HUES64 (cell line): ENCODE results near the gene RAPGEF2.
A peak's percentile ranks its signal among the peaks of the same experiment; 100 is the strongest.

Source experiments
- H3K27ac ChIP-seq: 2 replicates; pipeline ENCODE4 v1.7.0; 2013; ENCODE audit warnings: low read depth, low read length, inconsistent platforms
- H3K27me3 ChIP-seq: 2 replicates; pipeline ENCODE4 v1.6.1; 2013; ENCODE audit warnings: mild to moderate bottlenecking, low read length; ENCODE audit not compliant: insufficient read depth
- H3K36me3 ChIP-seq: 2 replicates; pipeline ENCODE4 v1.6.1; 2013; ENCODE audit warnings: mild to moderate bottlenecking, low read length; ENCODE audit not compliant: insufficient read depth
- H3K4me1 ChIP-seq: 2 replicates; pipeline ENCODE4 v1.6.1; 2013; ENCODE audit warnings: mild to moderate bottlenecking, low read length, moderate library complexity; ENCODE audit not compliant: insufficient read depth
- H3K4me3 ChIP-seq: 2 replicates; pipeline ENCODE4 v1.5.1; 2013; ENCODE audit warnings: mild to moderate bottlenecking, low read length, moderate library complexity
- H3K9ac ChIP-seq: 2 replicates; pipeline ENCODE4 v1.6.1; 2013; ENCODE audit warnings: mild to moderate bottlenecking, low read depth, low read length
- H3K9me3 ChIP-seq: 2 replicates; pipeline ENCODE4 v1.6.1; 2013; ENCODE audit warnings: low read depth, low read length; ENCODE audit not compliant: insufficient read depth
- WGBS: fragments of 150-250, 120-280 bp; methylation state at CpG from one replicate; pipeline ENCODE4 v1.1.7; 2013; ENCODE audit warnings: missing lambda C conversion rate; 5-methylcytosine and 5-hydroxymethylcytosine counted together

RAPGEF2 gene

GRCh38 chr4:159222043-159222552, 119.2 kb downstream of the RAPGEF2 start:
- H3K4me1 ChIP-seq = peaks cover 11% of the 10 kb centered on the region; the same call in 1 of the 2 replicates
- 92% methylated on average over 4 of the region's 4 CpGs for WGBS

GRCh38 chr4:159224408-159224807, 121.5 kb downstream of the RAPGEF2 start:
- no peaks in the 10 kb centered on the region for H3K9me3 ChIP-seq
- H3K4me1 ChIP-seq = peaks cover 34% of the 10 kb centered on the region
- no peaks in the 10 kb centered on the region for H3K36me3 ChIP-seq
- no peak overlapping the region for H3K4me3 ChIP-seq
- H3K27ac ChIP-seq = no peak overlapping the region
- no peak overlapping the region for H3K9ac ChIP-seq
- no peaks in the 10 kb centered on the region for H3K27me3 ChIP-seq
- 77% methylated on average over 3 of the region's 3 CpGs for WGBS

More at GRCh38 chr4:159222043-159222552, 119.2 kb downstream of the RAPGEF2 start:
- no peak overlapping the region for H3K27ac ChIP-seq
- no peaks in the 10 kb centered on the region for H3K36me3 ChIP-seq
- H3K4me3 ChIP-seq = no peak overlapping the region
- H3K9me3 ChIP-seq = no peaks in the 10 kb centered on the region
- H3K9ac ChIP-seq = no peak overlapping the region
- no peaks in the 10 kb centered on the region for H3K27me3 ChIP-seq

- H3K9ac ChIP-seq = no peak overlapping the region
- WGBS = 87% methylated on average over 3 of the region's 3 CpGs
- peaks cover 50% of the 10 kb centered on the region for H3K4me1 ChIP-seq
- H3K27ac ChIP-seq = peak overlapping the region; percentile 50
- no peaks in the 10 kb centered on the region for H3K27me3 ChIP-seq
- H3K36me3 ChIP-seq = no peaks in the 10 kb centered on the region
- H3K4me3 ChIP-seq = no peak overlapping the region
- no peaks in the 10 kb centered on the region for H3K9me3 ChIP-seq
These were observed 124.5 kb downstream of the RAPGEF2 start for GRCh38 chr4:159227378-159227777.

- Histone ChIP-seq H3K27ac (peak overlapping the region; percentile 50; the same call in 1 of the 2 replicates), H3K9ac (no peak overlapping the region)
- WGBS = 68% methylated on average over 11 of the region's 11 CpGs
These were observed 125.1 kb downstream of the RAPGEF2 start for GRCh38 chr4:159227984-159228383.

GRCh38 chr4:159229164-159229563, 126.3 kb downstream of the RAPGEF2 start:
- Histone ChIP-seq H3K36me3 (no peaks in the 10 kb centered on the region), H3K4me1 (peaks cover 61% of the 10 kb centered on the region), H3K4me3 (no peak overlapping the region), H3K9me3 (no peaks in the 10 kb centered on the region), H3K27ac (peak overlapping the region; percentile 17), H3K9ac (peak overlapping the region; percentile 31; the same call in 1 of the 2 replicates), H3K27me3 (no peaks in the 10 kb centered on the region)
- WGBS = 79% methylated on average over 6 of the region's 6 CpGs

More at GRCh38 chr4:159227984-159228383, 125.1 kb downstream of the RAPGEF2 start:
- Histone ChIP-seq H3K4me1 (peaks cover 56% of the 10 kb centered on the region), H3K27me3 (no peaks in the 10 kb centered on the region), H3K4me3 (no peak overlapping the region), H3K36me3 (no peaks in the 10 kb centered on the region), H3K9me3 (no peaks in the 10 kb centered on the region)

GRCh38 chr4:159232465-159233106, 129.7 kb downstream of the RAPGEF2 start:
- Histone ChIP-seq H3K27me3 (no peaks in the 10 kb centered on the region), H3K27ac (peak overlapping the region; percentile 79), H3K36me3 (no peaks in the 10 kb centered on the region), H3K9me3 (no peaks in the 10 kb centered on the region), H3K4me3 (no peak overlapping the region), H3K4me1 (peaks cover 58% of the 10 kb centered on the region), H3K9ac (no peak overlapping the region)
- WGBS = 91% methylated on average over 1 of the region's 1 CpG

- Histone ChIP-seq H3K27me3 (no peaks in the 10 kb centered on the region), H3K27ac (no peak overlapping the region), H3K9me3 (no peaks in the 10 kb centered on the region), H3K36me3 (no peaks in the 10 kb centered on the region), H3K4me1 (peaks cover 26% of the 10 kb centered on the region), H3K4me3 (no peak overlapping the region), H3K9ac (no peak overlapping the region)
- 93% methylated on average over 3 of the region's 3 CpGs for WGBS
These were observed 133.0 kb downstream of the RAPGEF2 start for GRCh38 chr4:159235779-159236368.

- H3K4me1 ChIP-seq = peaks cover 13% of the 10 kb centered on the region
- no peaks in the 10 kb centered on the region for H3K9me3 ChIP-seq
- H3K36me3 ChIP-seq = no peaks in the 10 kb centered on the region
- H3K27me3 ChIP-seq = no peaks in the 10 kb centered on the region
- H3K9ac ChIP-seq = no peak overlapping the region
- no peak overlapping the region for H3K4me3 ChIP-seq
- WGBS = 80% methylated on average over 2 of the region's 2 CpGs
- no peak overlapping the region for H3K27ac ChIP-seq
These were observed 135.1 kb downstream of the RAPGEF2 start for GRCh38 chr4:159237975-159238374.

- Histone ChIP-seq H3K27ac (no peak overlapping the region), H3K4me1 (peaks cover 6% of the 10 kb centered on the region; the same call in 1 of the 2 replicates), H3K27me3 (no peaks in the 10 kb centered on the region), H3K9me3 (no peaks in the 10 kb centered on the region), H3K4me3 (no peak overlapping the region), H3K36me3 (no peaks in the 10 kb centered on the region), H3K9ac (no peak overlapping the region)
- WGBS = no CpG with 5 or more reads among the region's 2 CpGs
These were observed 135.8 kb downstream of the RAPGEF2 start for GRCh38 chr4:159238631-159239030.

- WGBS = 94% methylated on average over 2 of the region's 2 CpGs
- Histone ChIP-seq H3K27ac (no peak overlapping the region), H3K4me1 (0 out of 2 replicates have a peak, but pooled peaks cover 6% of the 10 kb centered on the region), H3K27me3 (no peaks in the 10 kb centered on the region), H3K9ac (no peak overlapping the region), H3K4me3 (no peak overlapping the region), H3K36me3 (no peaks in the 10 kb centered on the region), H3K9me3 (no peaks in the 10 kb centered on the region)
These were observed 136.8 kb downstream of the RAPGEF2 start for GRCh38 chr4:159239629-159240028.

- Histone ChIP-seq H3K4me3 (no peak overlapping the region), H3K27me3 (no peaks in the 10 kb centered on the region), H3K36me3 (no peaks in the 10 kb centered on the region), H3K9ac (no peak overlapping the region), H3K4me1 (0 out of 2 replicates have a peak, but pooled peaks cover 6% of the 10 kb centered on the region), H3K27ac (no peak overlapping the region), H3K9me3 (no peaks in the 10 kb centered on the region)
- 97% methylated on average over 4 of the region's 4 CpGs for WGBS
These were observed 137.2 kb downstream of the RAPGEF2 start for GRCh38 chr4:159240046-159240445.
